GM18870 (cell line): ENCODE measurements around the gene C1orf210.

Experiments
- ATAC-seq: cut with Tn5 transposase; IDR thresholded peaks from one replicate; pipeline ENCODE4 v1.9.1; 2021; ENCODE audit warnings: moderate library complexity; ENCODE audit not compliant: unreplicated experiment

The C1orf210 gene

DNA sequence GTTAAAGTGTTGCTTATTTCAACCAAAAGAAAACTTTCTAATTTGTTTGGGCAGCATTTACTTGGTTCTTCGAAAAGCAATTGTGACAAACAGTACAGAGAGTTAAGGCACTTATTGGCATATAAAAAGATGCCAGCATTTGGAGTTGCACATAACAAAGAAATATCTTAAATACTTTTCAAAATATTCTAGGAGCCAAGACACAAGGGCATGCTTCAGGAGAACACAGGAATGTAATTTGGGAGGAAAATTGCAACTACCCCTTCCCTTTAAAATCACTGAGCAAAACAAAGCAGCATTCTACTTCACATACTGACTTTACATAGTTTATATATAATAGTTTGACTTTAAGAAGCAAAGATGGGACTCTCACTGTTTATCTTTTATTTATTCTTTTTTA is 10.8 kb upstream of the C1orf210 start:
- ATAC-seq: no peak

DNA sequence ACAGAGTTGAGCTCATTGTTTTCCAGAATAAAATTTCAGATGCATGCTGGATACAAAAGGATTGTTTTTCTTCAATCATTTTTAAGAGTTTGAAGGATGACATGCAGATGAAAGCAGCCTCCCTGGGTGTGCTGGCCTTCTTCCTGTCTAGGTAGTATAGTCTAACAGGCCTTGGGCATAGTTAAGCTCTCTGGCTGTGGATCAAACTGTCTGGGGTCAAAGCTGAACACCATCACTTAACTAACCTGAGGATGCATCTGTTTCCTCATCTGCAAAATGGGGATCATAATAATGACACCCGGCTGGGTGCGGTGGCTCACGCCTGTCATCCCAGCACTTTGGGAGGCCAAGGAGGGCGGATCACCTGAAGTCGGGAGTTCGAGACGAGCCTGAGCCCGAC is 9.4 kb upstream of the C1orf210 start:
- no peak for ATAC-seq

DNA sequence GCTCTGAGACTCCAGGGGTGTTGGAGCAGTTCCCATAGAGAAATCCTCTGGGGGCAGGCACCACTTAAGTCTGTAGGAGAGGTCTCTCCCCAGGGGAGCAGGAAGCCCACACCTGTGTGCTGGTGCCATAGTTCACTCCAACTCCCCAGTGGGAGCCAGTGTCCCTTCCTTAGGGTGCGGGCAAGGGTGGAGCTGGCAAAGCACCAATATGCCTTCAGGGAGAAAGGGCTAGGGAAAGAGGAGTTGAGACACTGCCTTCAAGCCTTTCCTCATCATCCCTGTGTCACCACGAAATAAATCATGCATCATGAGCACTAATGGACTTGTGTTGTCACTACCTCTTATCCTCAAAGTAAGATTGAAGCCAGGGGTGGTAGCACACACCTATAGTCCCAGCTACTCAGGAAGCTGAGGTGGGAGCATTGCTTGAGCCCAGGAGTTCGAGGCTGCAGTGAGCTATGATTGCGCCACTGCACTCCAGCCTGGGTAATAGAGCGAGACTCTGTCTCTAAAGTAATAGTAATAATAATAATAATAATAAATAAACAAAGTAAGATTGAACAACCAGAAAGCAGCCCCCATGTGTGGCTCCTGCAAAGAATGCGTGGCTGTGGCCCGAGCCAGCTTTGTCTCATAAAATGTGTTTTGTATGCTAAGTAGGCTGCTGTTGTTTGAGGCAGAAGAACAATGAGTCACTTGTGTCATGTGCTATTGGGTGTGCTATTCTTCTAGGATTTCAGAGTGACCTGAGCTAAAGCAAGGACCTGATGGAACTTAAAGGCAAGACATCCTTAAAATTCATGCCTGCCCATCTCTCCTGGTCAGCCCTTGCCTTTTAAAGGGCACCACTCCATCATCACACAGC is 8.7 kb upstream of the C1orf210 start:
- no peak for ATAC-seq

DNA sequence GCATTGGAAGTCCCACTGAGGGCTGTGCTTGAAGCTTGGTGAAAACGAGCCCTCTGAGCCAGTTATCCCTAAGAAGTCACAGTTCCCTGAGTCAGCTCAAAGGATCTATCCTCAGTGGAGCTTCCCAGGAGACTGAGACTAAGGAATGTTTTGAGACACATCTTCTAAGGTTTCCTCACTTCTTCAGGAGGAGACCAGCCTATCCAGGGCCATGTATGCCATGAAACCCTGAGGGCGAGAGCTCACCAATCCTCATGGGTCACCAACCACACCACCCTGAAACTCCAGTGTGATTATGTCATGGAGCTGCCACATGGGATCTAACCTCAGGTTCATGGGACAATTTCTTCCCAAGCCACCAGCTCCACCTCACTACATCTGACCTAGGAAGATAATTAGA is 7.8 kb upstream of the C1orf210 start:
- no peak for ATAC-seq

DNA sequence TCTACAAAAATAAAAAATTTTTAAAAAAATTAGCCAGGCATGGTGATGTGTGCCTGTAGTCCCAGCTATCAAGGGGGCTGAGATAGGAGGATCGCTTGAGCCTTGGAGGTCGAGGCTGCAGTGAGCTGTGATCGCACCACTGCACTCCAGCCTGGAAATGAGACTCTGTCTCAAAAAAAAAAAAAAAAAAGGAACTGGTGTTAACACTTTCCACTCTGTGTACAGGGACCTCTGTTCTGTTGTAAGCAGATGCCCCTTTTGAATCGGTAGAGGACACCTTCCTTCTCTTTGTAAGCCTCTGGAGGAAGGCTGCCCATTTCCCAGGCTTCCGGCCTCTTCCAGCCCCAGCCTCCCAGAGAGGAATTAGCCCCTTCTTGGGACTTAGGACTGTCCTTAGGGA is 7.3 kb upstream of the C1orf210 start:
- no peak for ATAC-seq

DNA sequence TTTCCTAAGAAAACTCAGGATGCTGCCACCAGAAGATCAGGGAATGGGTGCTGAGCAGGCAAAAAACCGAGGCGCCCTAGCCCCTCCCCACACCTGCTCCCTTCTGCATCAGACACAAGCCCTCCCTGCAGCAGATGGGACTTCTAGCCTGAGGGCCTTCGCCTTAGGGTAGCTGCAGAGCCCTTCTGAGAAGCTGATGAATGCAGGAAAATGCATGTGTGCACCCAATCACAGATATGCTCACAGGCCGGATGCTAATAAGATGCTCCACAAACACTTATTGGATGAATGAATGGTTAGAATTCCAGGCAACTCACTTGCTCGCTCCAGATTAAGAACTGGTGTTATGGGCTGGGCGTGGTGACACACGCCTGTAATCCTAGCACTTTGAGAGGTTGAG is 6.8 kb upstream of the C1orf210 start:
- ATAC-seq: no peak

DNA sequence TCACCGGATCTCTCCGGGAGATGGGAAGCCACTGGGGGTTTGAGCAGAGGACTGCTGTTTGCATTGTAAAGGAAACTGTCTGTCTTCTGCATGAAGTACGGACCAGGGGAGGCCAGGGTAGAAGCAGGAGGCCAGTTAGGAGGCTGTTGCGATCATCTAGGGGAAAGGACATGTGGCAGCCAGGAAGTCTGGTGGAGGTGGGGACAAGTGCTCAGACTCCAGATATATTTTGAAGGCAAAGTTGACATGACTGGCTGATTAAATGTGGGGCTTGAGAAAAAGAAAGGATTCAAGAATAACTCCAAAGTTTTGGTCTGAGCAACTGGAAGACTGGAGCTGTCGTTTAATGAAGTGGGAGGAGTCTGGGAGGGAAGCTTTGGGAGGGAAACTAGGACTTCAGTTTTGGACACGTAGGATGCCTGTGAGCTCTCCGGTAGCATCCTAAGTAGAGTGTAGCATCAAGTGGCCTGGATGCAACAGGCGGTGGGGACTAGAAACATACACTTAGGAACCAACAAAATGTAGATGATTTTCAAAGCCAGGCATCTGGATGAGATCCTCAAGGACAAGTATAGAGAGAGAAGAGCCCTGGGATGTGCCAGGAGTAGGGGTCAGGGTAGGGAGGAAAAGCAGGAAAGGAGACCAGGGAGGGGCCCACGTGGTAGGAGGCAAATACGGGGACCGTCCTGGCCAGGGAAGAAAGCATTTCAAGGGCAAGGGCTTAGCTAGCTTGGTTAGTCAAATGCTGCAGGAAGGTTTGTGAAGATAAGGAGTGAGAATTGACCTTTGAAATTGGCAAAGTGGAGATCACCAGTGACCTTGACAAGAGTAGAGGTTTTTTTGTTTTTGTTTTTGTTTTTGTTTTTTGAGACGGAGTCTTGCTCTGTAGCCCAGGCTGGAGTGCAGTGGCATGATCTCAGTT is 3.7 kb upstream of the C1orf210 start:
- no peak for ATAC-seq

DNA sequence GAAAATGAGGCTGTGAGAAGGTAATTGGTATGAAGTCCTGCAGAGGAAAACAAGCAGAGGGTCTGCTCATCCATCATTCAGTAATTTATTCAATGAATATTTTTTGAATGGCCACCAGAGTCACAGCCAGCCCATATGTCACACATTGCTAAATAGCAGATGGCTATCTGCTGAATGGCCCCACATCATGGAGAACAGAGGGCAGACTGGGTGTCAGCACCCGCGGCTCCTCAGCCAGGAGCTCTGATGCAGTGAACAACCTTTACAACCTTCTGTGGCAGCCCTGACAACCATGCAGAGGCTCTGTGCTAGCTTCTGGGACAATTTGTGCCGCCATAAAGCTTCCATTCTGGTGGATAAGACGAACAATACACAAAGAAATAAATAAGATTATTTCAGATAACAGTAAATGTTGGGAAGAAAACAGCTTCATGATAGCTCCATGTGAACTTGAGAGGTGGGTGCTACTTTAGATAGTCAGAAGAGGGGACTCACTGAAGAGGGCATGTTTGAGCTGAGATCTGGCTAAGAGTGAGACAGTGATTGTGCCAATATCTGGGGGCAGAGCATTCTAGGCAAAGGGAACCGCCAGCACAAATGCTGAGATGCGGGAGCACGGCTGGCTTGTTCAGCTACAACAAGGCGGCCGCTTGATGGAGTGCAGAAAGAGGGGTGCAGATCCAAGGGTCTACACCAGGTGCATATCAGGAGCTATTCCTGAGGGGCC is 2.8 kb upstream of the C1orf210 start:
- no peak for ATAC-seq

DNA sequence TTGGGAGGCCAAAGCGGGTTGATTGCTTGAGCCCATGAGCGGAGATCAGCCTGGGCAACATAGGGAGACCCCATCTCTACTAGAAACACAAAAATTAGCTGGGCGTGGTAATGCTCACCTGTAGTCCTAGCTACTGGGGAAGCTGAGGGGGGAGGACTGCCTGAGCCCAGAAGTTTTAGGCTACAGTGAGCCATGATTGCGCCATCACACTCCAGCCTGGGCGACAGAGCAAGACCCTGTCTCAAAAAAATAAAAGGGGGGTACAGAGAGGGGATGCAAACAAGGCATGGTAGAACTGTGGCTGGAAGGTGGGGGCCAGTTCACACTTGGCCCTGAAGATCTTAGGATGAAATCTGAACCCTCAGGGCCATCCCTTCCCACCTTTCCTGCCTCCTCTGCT is 1.2 kb upstream of the C1orf210 start:
- no peak for ATAC-seq

DNA sequence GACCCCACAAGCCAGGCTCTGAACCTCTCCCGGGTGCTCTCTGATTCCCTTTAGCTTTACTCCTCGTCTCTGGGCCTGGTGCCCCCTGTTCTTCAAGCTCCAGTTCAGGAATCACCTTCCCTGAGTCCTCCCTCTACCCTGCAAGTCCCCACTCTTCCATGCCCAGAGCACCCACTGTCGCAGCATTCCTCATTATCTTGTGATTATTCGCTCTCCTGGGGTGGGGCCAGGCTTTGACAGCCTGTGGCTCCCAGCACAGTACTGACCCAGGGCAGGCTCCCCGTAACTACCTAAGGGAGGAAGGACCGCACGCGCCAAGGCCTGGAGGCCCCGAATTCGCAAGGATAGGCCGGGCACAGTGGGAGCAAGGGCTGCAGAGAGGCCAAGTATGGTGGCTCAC is 734 bp upstream of the C1orf210 start:
- ATAC-seq: no peak

DNA sequence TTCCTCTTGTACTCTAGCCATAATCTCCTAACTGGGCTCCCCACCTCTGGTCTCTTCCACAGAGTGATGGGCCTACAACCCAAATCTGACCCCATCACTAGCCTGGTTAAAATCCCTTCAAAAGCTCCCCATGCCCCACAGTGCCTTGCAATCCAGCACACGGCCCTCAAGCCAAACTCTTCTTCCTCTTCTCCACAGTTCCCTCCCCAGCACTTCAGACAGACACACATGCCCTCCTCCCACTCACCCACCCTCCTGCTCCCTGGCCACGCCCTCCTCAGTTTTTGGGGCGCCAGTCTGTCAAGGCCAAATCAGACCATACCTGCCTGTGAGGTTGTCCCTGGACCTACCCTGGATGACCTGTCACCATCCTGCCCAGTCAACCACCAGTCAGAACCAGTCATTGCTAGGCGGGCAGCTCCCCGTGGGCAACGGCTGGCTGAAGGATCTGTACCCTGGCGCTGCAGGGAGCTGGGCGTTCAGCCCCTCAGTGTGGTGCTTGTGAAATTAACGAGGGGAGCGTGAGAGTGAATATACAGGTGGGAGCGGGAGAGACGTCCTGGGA is 753 bp downstream of the C1orf210 start:
- ATAC-seq: no peak

DNA sequence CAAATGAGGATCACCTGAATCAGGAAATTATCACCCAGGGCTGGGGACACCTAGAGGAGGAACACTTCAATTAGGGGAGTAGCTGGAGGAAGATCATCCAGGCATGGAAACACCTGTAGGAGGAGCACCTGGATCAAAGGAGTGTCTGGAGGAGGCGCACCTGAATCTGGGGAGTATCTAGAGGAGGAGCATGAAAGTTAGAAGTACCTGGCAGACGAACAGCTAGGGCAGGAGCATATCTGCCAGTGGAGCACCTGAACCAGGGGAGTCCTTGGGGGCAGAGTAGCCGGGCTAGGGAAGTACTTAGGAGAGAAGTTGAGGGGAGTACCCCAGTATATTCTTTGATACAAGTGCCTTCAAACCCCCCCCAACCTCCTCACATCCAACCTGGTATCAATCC is 1.3 kb downstream of the C1orf210 start:
- no peak for ATAC-seq

DNA sequence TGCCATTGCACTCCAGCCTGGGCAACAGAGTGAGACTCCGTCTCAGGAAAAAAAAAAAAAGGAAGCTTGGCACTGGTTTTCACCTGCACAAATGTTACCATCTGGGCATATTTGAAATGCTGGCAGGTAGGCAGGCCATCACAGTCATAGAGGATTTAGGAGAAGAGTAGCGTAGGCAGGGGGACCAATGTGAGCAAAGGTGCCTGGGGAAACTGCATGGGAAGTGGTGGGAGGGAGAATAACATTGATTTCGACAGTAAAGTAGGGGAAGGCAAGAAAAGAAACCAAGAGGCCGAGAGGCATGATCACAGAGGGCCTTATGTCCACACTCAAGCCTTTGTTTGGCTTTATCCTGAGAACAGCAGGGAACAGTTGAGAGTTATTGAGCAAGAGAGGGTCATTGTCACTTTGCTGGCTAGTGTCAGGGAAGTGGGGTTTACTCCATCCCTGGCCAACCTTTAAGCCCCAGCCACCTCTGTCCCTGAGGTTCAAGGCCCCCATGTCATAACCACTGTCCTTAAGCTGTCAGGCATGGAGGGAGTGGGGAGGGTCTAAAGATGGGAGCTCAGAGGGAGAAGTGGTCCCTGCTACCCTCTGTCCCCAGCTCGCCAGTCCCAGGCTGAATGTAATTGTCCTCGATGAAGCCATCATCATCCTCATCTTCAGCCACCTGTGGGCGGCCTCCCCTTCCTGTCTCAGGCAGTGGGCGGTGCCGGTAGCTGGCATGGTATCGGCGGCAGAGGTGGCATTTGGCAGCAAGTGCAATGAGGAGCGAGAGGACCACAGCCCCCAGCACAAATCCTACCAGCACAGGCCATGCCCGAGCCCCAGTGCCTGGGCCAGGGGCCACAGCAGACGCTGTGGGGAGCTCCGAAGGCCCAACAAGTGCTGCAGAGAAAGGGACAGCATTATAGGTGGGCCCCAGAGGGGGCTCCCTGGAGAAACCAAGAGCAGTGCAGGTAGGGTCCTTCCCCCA is 2.9 kb downstream of the C1orf210 start:
- ATAC-seq: no peak

DNA sequence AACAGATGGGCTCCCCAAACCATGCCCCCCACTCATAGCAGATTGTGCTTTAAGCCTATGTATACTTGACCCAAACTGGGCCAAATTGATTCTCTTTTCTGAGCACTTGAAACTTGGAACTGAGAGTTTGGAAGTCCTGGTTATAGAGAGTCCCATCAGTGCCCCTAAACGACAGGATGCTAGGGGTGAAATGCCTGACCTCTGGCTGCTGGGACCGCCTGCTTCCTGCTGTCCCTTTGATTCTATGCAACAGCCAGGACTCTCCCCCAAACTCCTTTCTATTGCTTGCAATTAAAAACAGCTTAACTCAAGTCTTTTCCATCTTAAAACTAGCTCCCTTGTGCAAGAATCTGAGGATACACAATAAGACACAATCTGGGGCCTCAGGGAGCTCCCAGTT is 4.7 kb downstream of the C1orf210 start:
- no peak for ATAC-seq

DNA sequence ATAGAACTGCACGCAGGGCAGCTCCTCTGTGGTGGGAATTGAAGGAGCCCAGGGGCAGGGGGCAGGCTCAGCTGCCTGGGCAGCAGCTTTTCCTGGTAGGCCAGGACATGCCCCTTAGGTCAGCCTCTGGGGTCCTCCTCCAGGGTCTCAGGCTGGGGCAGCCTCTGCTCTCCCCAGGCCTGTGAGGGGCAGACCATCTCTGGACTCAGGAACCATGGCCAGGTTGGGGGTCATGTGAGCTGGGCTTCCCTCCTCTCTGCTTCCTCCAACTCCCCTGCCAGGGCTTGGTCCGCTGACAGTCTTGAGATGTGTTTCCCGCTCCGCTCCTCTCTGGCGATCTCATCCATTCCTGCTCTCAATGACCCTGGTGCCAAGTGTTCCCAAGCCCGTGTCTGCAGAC is 5.7 kb downstream of the C1orf210 start:
- no peak for ATAC-seq

DNA sequence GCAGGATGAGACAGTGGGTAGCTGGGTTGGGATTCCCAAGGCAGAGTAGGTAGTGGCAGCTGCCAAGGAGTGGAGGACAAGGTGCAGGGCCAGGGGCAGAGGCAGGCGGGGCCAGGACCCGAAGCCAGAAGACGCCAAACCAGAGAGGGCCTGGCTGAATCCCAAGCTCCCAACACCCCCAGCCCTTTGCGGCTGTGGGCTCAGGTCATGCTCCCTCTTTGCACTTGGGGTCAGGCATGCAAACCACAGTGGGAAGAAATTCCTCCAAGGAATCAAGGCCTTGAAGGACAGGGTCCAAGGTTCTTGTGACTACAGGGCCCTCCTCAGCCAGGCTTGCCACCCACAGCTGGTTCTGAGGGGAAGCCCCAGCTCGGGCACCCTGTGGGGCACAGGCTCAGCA is 6.2 kb downstream of the C1orf210 start:
- no peak for ATAC-seq

DNA sequence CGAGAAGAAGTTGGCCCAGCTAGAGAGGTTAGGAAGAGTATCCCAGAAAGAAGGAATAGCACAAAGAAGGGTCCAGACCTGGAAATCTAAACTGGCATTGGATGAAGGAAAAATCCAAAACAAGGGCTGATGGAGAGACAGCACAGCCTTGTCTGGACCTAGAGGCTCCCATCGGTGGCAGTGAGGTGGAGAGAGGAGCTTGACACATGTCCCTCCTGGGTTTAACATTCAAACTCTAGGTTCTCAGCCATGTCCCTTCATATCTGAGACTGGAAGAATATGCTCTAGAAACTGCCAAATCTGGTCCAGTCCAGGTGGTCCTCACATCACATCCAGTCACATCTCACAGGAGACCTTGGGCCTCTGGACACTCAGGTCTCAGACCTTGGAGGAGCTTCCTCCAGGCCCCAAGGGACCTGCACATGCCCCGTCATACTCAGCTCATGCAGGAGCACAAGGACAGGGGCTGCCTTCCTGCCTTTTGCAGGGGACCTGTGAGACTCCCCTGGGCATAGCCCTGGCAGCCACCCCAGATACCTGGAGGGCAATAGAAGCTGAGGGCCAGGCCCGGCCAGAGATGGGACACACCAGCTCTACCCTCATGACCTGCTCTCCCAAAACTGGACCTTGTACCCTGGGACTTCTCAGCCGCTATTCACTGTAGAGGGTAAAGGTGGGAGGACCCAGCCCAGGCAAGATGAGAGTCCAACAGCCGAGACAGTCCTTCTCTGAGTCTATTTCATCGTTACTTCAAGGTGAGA is 8.1 kb downstream of the C1orf210 start:
- no peak for ATAC-seq

DNA sequence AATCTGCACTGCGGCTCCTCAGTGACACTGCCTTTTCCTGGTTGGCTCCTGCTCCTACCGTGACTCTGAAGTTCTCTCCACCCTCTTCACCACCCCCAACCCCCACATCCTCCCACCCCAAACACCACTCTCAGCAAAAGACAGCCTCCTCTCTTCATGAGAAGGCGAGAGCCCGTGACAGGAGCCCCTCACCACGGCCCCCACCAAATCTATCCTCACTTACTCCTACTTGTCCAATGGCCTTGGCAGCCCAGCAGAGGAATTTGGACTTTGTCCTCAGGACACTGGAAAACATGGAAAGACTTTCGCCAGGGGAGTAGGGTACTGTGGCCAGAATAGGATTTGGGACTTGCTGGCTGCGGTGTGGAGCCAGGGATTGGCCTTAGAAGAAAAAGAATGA is 8.7 kb downstream of the C1orf210 start:
- no peak for ATAC-seq
